Measurements from ENCODE around the gene ANO9. TPM values are rescaled to one million over a fixed set of nuclear protein-coding genes. Genes with fewer than 3 reads are reported as not detected.
A peak's percentile ranks its signal among the peaks of the same experiment; 100 is the strongest.

ANO9 gene
- total and polyA plus RNA-seq, 2 donors from 2014 or later = 11.3 to 21.8 TPM

DNA sequence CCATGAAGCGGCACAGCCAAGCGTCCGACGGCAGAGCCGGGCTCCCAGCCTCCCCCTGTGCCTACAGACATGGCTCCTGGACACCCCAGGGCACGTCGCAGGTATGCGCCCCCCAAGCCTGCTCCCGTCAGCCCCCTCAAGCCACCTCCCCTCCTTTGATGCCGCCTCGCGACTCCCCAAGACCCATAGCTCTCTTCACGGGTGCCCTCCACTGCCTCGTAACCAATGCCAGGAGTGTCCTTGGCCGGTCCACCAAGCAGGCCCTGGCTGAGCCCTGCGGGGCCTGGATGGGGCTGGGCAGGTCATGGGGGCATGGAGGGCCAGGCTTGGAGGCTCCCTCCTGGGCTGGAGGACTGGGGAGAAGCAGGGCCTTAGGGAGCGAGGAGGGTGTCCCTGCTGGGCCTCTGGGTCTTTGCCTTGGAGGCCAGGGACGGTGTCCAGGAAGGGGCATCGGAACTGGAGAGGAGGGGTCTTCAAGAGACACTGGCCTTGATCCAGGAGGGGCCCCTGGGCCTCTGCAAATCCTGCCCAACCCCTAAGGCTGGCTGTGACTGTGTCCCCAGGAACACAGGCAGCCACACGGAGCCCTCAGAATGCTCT lies 9.2 kb downstream of the ANO9 start:
- H3K9ac ChIP-seq (ENCODE audit: low read length in 3 of 3) = no peak overlapping the region
- no peak overlapping the region for H3K27ac ChIP-seq (ENCODE audit: low read depth in 2 of 2, low read length in 2 of 2)
- no peak overlapping the region for H3K4me3 ChIP-seq (ENCODE audit: low read length in 3 of 3)
- H3K9me3 ChIP-seq (ENCODE audit: control insufficient read depth in 2 of 3, insufficient read depth in 1 of 3, low read length in 3 of 3) = no peaks in the 10 kb centered on the region
- DNase-seq (no peak), FAIRE-seq (no peak)
- no peaks in the 10 kb centered on the region for H3K36me3 ChIP-seq (ENCODE audit: control insufficient read depth in 2 of 3, insufficient read depth in 3 of 3, low read length in 3 of 3)
- H3K27me3 ChIP-seq (ENCODE audit: control insufficient read depth, insufficient read depth, low read length) = no peaks in the 10 kb centered on the region
- TF ChIP-seq CTCF (IDR thresholded peaks at IDR 0.05; ENCODE audit: borderline replicate concordance, extremely low read depth, insufficient read depth) = no peak
- H3K4me1 ChIP-seq (ENCODE audit: control insufficient read depth in 2 of 3, insufficient read depth in 2 of 3, low read depth in 1 of 3, low read length in 3 of 3) = no peaks in the 10 kb centered on the region
- intact Hi-C loops (cut with DNase I) = no loop called here

DNA sequence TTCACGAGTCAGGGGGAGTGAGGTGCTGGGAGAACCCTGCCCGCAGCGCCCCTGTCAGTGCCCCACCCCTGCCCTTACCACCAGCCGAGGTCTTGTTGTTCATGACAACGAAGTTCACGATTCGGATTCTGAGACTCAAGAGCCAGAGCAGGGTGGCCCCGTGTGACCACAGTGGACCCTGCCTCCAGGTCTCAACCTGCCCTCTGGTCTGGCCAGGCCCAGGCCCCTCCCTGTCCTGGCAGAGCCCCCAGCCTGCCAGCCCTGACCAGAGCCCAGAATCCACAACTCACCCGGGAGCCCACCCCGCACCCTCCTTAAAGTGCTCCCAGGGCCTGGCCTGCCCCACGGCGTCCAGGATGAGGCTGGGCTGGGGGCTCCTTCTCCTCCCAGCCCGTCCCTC lies 9.9 kb downstream of the ANO9 start:
- Histone ChIP-seq H3K4me3 (ENCODE audit: low read length in 3 of 3) (no peak overlapping the region), H3K27ac (ENCODE audit: low read depth in 2 of 2, low read length in 2 of 2) (no peak overlapping the region), H3K27me3 (ENCODE audit: control insufficient read depth, insufficient read depth, low read length) (no peaks in the 10 kb centered on the region), H3K9ac (ENCODE audit: low read length in 3 of 3) (no peak overlapping the region), H3K9me3 (ENCODE audit: control insufficient read depth in 2 of 3, insufficient read depth in 1 of 3, low read length in 3 of 3) (no peaks in the 10 kb centered on the region), H3K36me3 (ENCODE audit: control insufficient read depth in 2 of 3, insufficient read depth in 3 of 3, low read length in 3 of 3) (no peaks in the 10 kb centered on the region), H3K4me1 (ENCODE audit: control insufficient read depth in 2 of 3, insufficient read depth in 2 of 3, low read depth in 1 of 3, low read length in 3 of 3) (no peaks in the 10 kb centered on the region)
- DNase-seq (no peak), FAIRE-seq (no peak)
- intact Hi-C loops (cut with DNase I) = no loop called here
- TF ChIP-seq CTCF (IDR thresholded peaks at IDR 0.05; ENCODE audit: borderline replicate concordance, extremely low read depth, insufficient read depth) = no peak

- H3K9ac ChIP-seq (ENCODE audit: low read length in 3 of 3) = no peak overlapping the region
- no peaks in the 10 kb centered on the region for H3K27me3 ChIP-seq (ENCODE audit: control insufficient read depth, insufficient read depth, low read length)
- FAIRE-seq (no peak), DNase-seq (peak in 1 of 5 donors; percentile 36)
- no peaks in the 10 kb centered on the region for H3K4me1 ChIP-seq (ENCODE audit: control insufficient read depth in 2 of 3, insufficient read depth in 2 of 3, low read depth in 1 of 3, low read length in 3 of 3)
- no peaks in the 10 kb centered on the region for H3K36me3 ChIP-seq (ENCODE audit: control insufficient read depth in 2 of 3, insufficient read depth in 3 of 3, low read length in 3 of 3)
- intact Hi-C loops (cut with DNase I) = no loop called here
- H3K4me3 ChIP-seq (ENCODE audit: low read length in 3 of 3) = no peak overlapping the region
- no peak for TF ChIP-seq CTCF (IDR thresholded peaks at IDR 0.05; ENCODE audit: borderline replicate concordance, extremely low read depth, insufficient read depth)
- H3K27ac ChIP-seq (ENCODE audit: low read depth in 2 of 2, low read length in 2 of 2) = no peak overlapping the region
- H3K9me3 ChIP-seq (ENCODE audit: control insufficient read depth in 2 of 3, insufficient read depth in 1 of 3, low read length in 3 of 3) = no peaks in the 10 kb centered on the region
These were observed 11.8 kb downstream of the ANO9 start for GRCh38 chr11:429931-430456.

- Histone ChIP-seq H3K9ac (ENCODE audit: low read length in 3 of 3) (no peak overlapping the region), H3K27ac (ENCODE audit: low read depth in 2 of 2, low read length in 2 of 2) (no peak overlapping the region), H3K4me1 (ENCODE audit: control insufficient read depth in 2 of 3, insufficient read depth in 2 of 3, low read depth in 1 of 3, low read length in 3 of 3) (no peaks in the 10 kb centered on the region), H3K36me3 (ENCODE audit: control insufficient read depth in 2 of 3, insufficient read depth in 3 of 3, low read length in 3 of 3) (no peaks in the 10 kb centered on the region), H3K4me3 (ENCODE audit: low read length in 3 of 3) (no peak overlapping the region), H3K27me3 (ENCODE audit: control insufficient read depth, insufficient read depth, low read length) (no peaks in the 10 kb centered on the region), H3K9me3 (ENCODE audit: control insufficient read depth in 2 of 3, insufficient read depth in 1 of 3, low read length in 3 of 3) (no peaks in the 10 kb centered on the region)
- no peak for TF ChIP-seq CTCF (IDR thresholded peaks at IDR 0.05; ENCODE audit: borderline replicate concordance, extremely low read depth, insufficient read depth)
- no peak for DNase-seq
- intact Hi-C loops (cut with DNase I) = no loop called here
- no peak for FAIRE-seq
These were observed 12.4 kb downstream of the ANO9 start for GRCh38 chr11:429391-429790.
